ENCODE data around the gene KCNJ15. TPM values are rescaled to one million over a fixed set of nuclear protein-coding genes. Genes with fewer than 3 reads are reported as not detected.

The KCNJ15 gene
- total RNA-seq, 3 donors from 2014 or later, result 0.44 to 0.77 TPM; not detected in 1

DNA sequence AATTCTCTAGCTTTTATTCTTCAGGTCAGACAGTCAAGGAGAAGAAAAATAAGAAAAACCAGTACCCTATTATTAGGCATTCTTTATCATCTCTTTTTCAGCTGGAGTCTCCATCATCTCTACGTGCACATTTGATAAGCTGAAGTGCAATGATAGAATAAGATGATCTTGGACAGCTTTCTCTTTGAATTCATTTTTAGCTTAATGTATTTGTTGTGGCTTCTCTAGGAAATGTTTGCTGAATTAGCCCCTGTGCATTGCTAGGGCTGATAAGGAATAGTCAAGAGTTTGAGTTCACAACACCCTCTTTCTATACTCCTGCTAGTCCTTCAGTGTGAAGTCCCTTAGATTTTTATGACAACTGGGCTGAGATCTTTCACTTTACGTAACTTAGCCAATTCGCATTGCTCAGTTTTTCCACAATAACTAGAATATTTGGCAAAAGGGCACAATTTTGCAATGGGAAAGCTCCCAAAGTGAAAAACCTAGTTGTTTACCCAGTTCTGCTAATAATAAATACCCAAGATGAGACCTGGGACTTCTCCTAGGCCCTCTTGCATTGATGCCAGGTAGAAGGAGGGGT is 7.0 kb upstream of the KCNJ15 start:
- intact Hi-C loops (cut with DNase I, micrococcal nuclease), result no loop called here
- Histone ChIP-seq H3K9me3 (no peaks in the 10 kb centered on the region), H3K4me3 (no peak overlapping the region), H3K36me3 (ENCODE audit: low read depth) (no peaks in the 10 kb centered on the region), H3K4me1 (ENCODE audit: low read depth) (peaks cover 20% of the 10 kb centered on the region)
- no peak for DNase-seq
- no peak for TF ChIP-seq CTCF (IDR thresholded peaks at IDR 0.05)
- ATAC-seq, result no peak

DNA sequence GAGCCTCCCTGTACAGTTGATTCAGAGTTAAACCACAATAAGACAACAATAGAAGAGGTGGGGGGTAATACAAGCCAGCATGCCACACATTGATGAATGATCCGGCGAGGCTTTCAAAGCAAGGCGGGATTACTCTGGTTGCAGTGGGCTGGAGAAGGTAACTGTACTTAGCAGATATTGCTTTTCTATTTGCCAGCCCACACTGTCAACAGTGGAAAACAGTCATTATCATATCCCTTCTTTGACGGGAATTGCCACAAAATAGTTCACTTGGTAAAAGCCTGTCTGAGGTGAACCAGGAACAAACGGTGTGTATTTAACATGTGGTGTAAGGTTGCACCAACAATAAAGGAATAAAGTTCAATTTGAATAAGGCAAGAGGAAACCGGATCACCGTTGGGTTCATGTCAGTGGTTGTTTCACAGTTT is 5.8 kb upstream of the KCNJ15 start:
- intact Hi-C loops (cut with DNase I, micrococcal nuclease), result no loop called here
- H3K4me3 ChIP-seq, result no peak overlapping the region
- no peak for TF ChIP-seq CTCF (IDR thresholded peaks at IDR 0.05)
- no peaks in the 10 kb centered on the region for H3K9me3 ChIP-seq
- no peaks in the 10 kb centered on the region for H3K36me3 ChIP-seq (ENCODE audit: low read depth)
- H3K4me1 ChIP-seq (ENCODE audit: low read depth), result peaks cover 20% of the 10 kb centered on the region
- DNase-seq, result peak in 1 of 3 donors; percentile 49
- ATAC-seq, result peak; percentile 89

GRCh38 chr21:38254970-38255369 is 1.8 kb upstream of the KCNJ15 start:
- Histone ChIP-seq H3K4me3 (no peak overlapping the region), H3K9me3 (no peaks in the 10 kb centered on the region), H3K4me1 (ENCODE audit: low read depth) (peaks cover 14% of the 10 kb centered on the region), H3K36me3 (ENCODE audit: low read depth) (no peaks in the 10 kb centered on the region)
- DNase-seq (no peak), ATAC-seq (no peak)
- intact Hi-C loops (cut with DNase I, micrococcal nuclease), result no loop called here
- TF ChIP-seq CTCF (IDR thresholded peaks at IDR 0.05), result no peak

GRCh38 chr21:38255571-38256117 is 1.1 kb upstream of the KCNJ15 start:
- TF ChIP-seq CTCF (IDR thresholded peaks at IDR 0.05), result no peak
- Histone ChIP-seq H3K36me3 (ENCODE audit: low read depth) (no peaks in the 10 kb centered on the region), H3K4me1 (ENCODE audit: low read depth) (peaks cover 7% of the 10 kb centered on the region), H3K9me3 (no peaks in the 10 kb centered on the region), H3K4me3 (no peak overlapping the region)
- ATAC-seq, result no peak
- intact Hi-C loops (cut with DNase I, micrococcal nuclease), result no loop called here
- no peak for DNase-seq

GRCh38 chr21:38257667-38258066 is 876 bp downstream of the KCNJ15 start:
- Histone ChIP-seq H3K4me1 (ENCODE audit: low read depth) (peaks cover 3% of the 10 kb centered on the region), H3K36me3 (ENCODE audit: low read depth) (no peaks in the 10 kb centered on the region), H3K9me3 (no peaks in the 10 kb centered on the region), H3K4me3 (no peak overlapping the region)
- intact Hi-C loops (cut with DNase I, micrococcal nuclease), result no loop called here
- no peak for TF ChIP-seq CTCF (IDR thresholded peaks at IDR 0.05)
- ATAC-seq (no peak), DNase-seq (no peak)
